RKO (cell line): ENCODE results near the gene CX3CR1.

Experiments used
- DNase-seq: peaks from one replicate; pipeline ENCODE4 v3.0.0-alpha.2; 2016; ENCODE audit warnings: low spot score

The CX3CR1 gene

GRCh38 chr3:39291903-39292329 is 12.1 kb upstream of the CX3CR1 start:
- DNase-seq, result peak; percentile 60

GRCh38 chr3:39290255-39290654 is 10.4 kb upstream of the CX3CR1 start:
- DNase-seq, result no peak

GRCh38 chr3:39289107-39289506 is 9.3 kb upstream of the CX3CR1 start:
- DNase-seq, result no peak

GRCh38 chr3:39288300-39288808 is 8.5 kb upstream of the CX3CR1 start:
- peak; percentile 71 for DNase-seq

- no peak for DNase-seq
These were observed 7.7 kb upstream of the CX3CR1 start for GRCh38 chr3:39287216-39288164.

GRCh38 chr3:39286771-39287170 is 6.9 kb upstream of the CX3CR1 start:
- DNase-seq, result no peak

- DNase-seq, result no peak
These were observed 5.5 kb upstream of the CX3CR1 start for GRCh38 chr3:39285332-39285731.

- no peak for DNase-seq
These were observed 4.6 kb upstream of the CX3CR1 start for GRCh38 chr3:39284457-39284881.

- DNase-seq, result no peak
These were observed 2.2 kb upstream of the CX3CR1 start for GRCh38 chr3:39282057-39282456.

- DNase-seq, result no peak
These were observed 1.7 kb upstream of the CX3CR1 start for GRCh38 chr3:39281533-39281932.

- DNase-seq, result no peak
These were observed 735 bp upstream of the CX3CR1 start for GRCh38 chr3:39280571-39280970.

GRCh38 chr3:39278616-39278935 is 1.3 kb downstream of the CX3CR1 start:
- DNase-seq, result no peak

GRCh38 chr3:39277893-39278615 is 1.8 kb downstream of the CX3CR1 start:
- DNase-seq, result no peak

- DNase-seq, result no peak
These were observed 3.1 kb downstream of the CX3CR1 start for GRCh38 chr3:39276746-39277145.

- no peak for DNase-seq
These were observed 3.8 kb downstream of the CX3CR1 start for GRCh38 chr3:39275963-39276593.

- no peak for DNase-seq
These were observed 4.8 kb downstream of the CX3CR1 start for GRCh38 chr3:39275052-39275451.

- DNase-seq, result no peak
These were observed 6.7 kb downstream of the CX3CR1 start for GRCh38 chr3:39273119-39273518.

GRCh38 chr3:39272191-39272590 is 7.6 kb downstream of the CX3CR1 start:
- no peak for DNase-seq

GRCh38 chr3:39271363-39271914 is 8.4 kb downstream of the CX3CR1 start:
- no peak for DNase-seq

- DNase-seq, result no peak
These were observed 10.3 kb downstream of the CX3CR1 start for GRCh38 chr3:39269528-39269927.

GRCh38 chr3:39268549-39268900 is 11.3 kb downstream of the CX3CR1 start:
- DNase-seq, result no peak
